Measurements from ENCODE around the gene BMPR1B.

DNA sequence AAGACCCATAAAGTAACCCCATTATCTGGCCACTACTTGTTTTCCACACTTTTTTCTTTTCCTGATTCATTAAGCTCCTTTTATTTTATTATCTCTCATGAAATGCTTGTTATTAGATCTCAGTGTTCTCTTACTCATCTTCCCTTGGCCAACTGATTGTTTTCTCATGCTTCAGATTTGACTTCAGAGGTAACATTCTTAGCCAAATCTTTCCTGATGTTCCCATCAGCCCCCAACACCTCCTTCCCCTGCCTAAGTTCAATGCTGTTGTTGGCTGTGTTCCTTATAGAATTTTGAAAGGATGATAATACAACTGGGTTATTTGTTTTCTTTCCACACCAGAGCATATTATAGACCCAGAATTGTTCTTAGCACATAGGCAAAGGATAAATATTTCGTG lies 75.6 kb downstream of the BMPR1B start:
- TF ChIP-seq ZNF660 (tag by site-specific recombination; IDR thresholded peaks at IDR 0.05) (no peak), ZBTB8A (tag by site-specific recombination; IDR thresholded peaks at IDR 0.05) (no peak), HOXD13 (CRISPR knock-in tag; IDR thresholded peaks at IDR 0.05; ENCODE audit: borderline replicate concordance) (no peak), ZNF777 (tag by site-specific recombination; IDR thresholded peaks at IDR 0.05; ENCODE audit: borderline replicate concordance) (no peak), ZNF138 (tag by site-specific recombination; IDR thresholded peaks at IDR 0.05; ENCODE audit: borderline replicate concordance) (no peak), YY2 (tag by site-specific recombination; IDR thresholded peaks at IDR 0.05) (no peak), ZNF121 (tag by site-specific recombination; IDR thresholded peaks at IDR 0.05) (no peak), ZNF292 (tag by site-specific recombination; IDR thresholded peaks at IDR 0.05; ENCODE audit: borderline replicate concordance, low read depth) (no peak)
- TF ChIP-seq, protein P1, sequence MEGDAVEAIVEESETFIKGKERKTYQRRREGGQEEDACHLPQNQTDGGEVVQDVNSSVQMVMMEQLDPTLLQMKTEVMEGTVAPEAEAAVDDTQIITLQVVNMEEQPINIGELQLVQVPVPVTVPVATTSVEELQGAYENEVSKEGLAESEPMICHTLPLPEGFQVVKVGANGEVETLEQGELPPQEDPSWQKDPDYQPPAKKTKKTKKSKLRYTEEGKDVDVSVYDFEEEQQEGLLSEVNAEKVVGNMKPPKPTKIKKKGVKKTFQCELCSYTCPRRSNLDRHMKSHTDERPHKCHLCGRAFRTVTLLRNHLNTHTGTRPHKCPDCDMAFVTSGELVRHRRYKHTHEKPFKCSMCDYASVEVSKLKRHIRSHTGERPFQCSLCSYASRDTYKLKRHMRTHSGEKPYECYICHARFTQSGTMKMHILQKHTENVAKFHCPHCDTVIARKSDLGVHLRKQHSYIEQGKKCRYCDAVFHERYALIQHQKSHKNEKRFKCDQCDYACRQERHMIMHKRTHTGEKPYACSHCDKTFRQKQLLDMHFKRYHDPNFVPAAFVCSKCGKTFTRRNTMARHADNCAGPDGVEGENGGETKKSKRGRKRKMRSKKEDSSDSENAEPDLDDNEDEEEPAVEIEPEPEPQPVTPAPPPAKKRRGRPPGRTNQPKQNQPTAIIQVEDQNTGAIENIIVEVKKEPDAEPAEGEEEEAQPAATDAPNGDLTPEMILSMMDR (tag by site-specific recombination; IDR thresholded peaks at IDR 0.05) = no peak
- TF ChIP-seq, protein P2, sequence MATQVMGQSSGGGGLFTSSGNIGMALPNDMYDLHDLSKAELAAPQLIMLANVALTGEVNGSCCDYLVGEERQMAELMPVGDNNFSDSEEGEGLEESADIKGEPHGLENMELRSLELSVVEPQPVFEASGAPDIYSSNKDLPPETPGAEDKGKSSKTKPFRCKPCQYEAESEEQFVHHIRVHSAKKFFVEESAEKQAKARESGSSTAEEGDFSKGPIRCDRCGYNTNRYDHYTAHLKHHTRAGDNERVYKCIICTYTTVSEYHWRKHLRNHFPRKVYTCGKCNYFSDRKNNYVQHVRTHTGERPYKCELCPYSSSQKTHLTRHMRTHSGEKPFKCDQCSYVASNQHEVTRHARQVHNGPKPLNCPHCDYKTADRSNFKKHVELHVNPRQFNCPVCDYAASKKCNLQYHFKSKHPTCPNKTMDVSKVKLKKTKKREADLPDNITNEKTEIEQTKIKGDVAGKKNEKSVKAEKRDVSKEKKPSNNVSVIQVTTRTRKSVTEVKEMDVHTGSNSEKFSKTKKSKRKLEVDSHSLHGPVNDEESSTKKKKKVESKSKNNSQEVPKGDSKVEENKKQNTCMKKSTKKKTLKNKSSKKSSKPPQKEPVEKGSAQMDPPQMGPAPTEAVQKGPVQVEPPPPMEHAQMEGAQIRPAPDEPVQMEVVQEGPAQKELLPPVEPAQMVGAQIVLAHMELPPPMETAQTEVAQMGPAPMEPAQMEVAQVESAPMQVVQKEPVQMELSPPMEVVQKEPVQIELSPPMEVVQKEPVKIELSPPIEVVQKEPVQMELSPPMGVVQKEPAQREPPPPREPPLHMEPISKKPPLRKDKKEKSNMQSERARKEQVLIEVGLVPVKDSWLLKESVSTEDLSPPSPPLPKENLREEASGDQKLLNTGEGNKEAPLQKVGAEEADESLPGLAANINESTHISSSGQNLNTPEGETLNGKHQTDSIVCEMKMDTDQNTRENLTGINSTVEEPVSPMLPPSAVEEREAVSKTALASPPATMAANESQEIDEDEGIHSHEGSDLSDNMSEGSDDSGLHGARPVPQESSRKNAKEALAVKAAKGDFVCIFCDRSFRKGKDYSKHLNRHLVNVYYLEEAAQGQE (tag by site-specific recombination; IDR thresholded peaks at IDR 0.05) = no peak
- TF ChIP-seq, protein P3, sequence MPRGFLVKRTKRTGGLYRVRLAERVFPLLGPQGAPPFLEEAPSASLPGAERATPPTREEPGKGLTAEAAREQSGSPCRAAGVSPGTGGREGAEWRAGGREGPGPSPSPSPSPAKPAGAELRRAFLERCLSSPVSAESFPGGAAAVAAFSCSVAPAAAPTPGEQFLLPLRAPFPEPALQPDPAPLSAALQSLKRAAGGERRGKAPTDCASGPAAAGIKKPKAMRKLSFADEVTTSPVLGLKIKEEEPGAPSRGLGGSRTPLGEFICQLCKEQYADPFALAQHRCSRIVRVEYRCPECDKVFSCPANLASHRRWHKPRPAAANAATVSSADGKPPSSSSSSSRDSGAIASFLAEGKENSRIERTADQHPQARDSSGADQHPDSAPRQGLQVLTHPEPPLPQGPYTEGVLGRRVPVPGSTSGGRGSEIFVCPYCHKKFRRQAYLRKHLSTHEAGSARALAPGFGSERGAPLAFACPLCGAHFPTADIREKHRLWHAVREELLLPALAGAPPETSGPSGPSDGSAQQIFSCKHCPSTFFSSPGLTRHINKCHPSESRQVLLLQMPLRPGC (tag by site-specific recombination; IDR thresholded peaks at IDR 0.05) = no peak

Measured in HEK293 (cell line).